ENCODE measurements around the gene HNF1A. TPM values are rescaled to one million over a fixed set of nuclear protein-coding genes. Genes with fewer than 3 reads are reported as not detected.

Gene HNF1A
- total RNA-seq, 1 donor from 2014 or later: not detected

GRCh38 chr12:120993496-120993895 lies 15.2 kb downstream of the HNF1A start:
- no peaks in the 10 kb centered on the region for H3K9me3 Mint-ChIP-seq (ENCODE audit: unreplicated experiment)
- no peak overlapping the region for H3K4me3 Mint-ChIP-seq (ENCODE audit: unreplicated experiment)
- peaks cover 33% of the 10 kb centered on the region for H3K27me3 Mint-ChIP-seq (ENCODE audit: unreplicated experiment)
- H3K36me3 Mint-ChIP-seq (ENCODE audit: unreplicated experiment): no peaks in the 10 kb centered on the region
- no peak for DNase-seq (ENCODE audit: extremely low spot score, unreplicated experiment)
- no peak overlapping the region for H3K27ac Mint-ChIP-seq (ENCODE audit: unreplicated experiment)
- H3K4me1 Mint-ChIP-seq (ENCODE audit: unreplicated experiment): no peaks in the 10 kb centered on the region
- no peak for TF ChIP-seq CTCF (IDR thresholded peaks at IDR 0.05)

DNA sequence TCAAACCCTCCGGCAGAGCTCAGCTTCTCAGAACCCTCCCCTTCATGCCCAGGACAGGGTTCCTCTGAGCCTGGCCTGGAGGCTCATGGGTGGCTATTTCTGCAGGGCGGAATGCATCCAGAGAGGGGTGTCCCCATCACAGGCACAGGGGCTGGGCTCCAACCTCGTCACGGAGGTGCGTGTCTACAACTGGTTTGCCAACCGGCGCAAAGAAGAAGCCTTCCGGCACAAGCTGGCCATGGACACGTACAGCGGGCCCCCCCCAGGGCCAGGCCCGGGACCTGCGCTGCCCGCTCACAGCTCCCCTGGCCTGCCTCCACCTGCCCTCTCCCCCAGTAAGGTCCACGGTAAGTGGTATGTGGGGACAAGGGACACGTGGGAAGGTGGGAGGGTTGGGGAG lies 15.7 kb downstream of the HNF1A start:
- Mint-ChIP-seq H3K4me1 (ENCODE audit: unreplicated experiment) (no peaks in the 10 kb centered on the region), H3K27ac (ENCODE audit: unreplicated experiment) (no peak overlapping the region), H3K9me3 (ENCODE audit: unreplicated experiment) (no peaks in the 10 kb centered on the region), H3K4me3 (ENCODE audit: unreplicated experiment) (no peak overlapping the region), H3K27me3 (ENCODE audit: unreplicated experiment) (peaks cover 33% of the 10 kb centered on the region), H3K36me3 (ENCODE audit: unreplicated experiment) (no peaks in the 10 kb centered on the region)
- no peak for TF ChIP-seq CTCF (IDR thresholded peaks at IDR 0.05)
- no peak for DNase-seq (ENCODE audit: extremely low spot score, unreplicated experiment)

GRCh38 chr12:120994589-120995337 lies 16.4 kb downstream of the HNF1A start:
- H3K36me3 Mint-ChIP-seq (ENCODE audit: unreplicated experiment): no peaks in the 10 kb centered on the region
- no peak for TF ChIP-seq CTCF (IDR thresholded peaks at IDR 0.05)
- no peak overlapping the region for H3K4me3 Mint-ChIP-seq (ENCODE audit: unreplicated experiment)
- H3K27me3 Mint-ChIP-seq (ENCODE audit: unreplicated experiment): peaks cover 33% of the 10 kb centered on the region
- H3K27ac Mint-ChIP-seq (ENCODE audit: unreplicated experiment): no peak overlapping the region
- peaks cover 1% of the 10 kb centered on the region for H3K4me1 Mint-ChIP-seq (ENCODE audit: unreplicated experiment)
- no peak for DNase-seq (ENCODE audit: extremely low spot score, unreplicated experiment)
- no peaks in the 10 kb centered on the region for H3K9me3 Mint-ChIP-seq (ENCODE audit: unreplicated experiment)

DNA sequence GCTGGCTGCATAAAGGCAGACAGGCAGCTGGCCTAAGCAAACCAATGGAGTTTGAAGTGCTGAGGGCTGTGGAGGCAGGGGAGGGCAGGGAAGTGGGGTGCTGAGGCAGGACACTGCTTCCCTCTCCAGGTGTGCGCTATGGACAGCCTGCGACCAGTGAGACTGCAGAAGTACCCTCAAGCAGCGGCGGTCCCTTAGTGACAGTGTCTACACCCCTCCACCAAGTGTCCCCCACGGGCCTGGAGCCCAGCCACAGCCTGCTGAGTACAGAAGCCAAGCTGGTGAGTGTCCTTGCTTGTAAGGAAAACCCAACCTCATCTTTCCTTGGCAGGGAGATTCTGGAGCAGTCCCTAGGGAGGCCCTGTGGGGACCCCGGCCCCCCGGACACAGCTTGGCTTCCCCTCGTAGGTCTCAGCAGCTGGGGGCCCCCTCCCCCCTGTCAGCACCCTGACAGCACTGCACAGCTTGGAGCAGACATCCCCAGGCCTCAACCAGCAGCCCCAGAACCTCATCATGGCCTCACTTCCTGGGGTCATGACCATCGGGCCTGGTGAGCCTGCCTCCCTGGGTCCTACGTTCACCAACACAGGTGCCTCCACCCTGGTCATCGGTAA lies 17.9 kb downstream of the HNF1A start:
- Mint-ChIP-seq H3K4me1 (ENCODE audit: unreplicated experiment) (peaks cover 1% of the 10 kb centered on the region), H3K27ac (ENCODE audit: unreplicated experiment) (no peak overlapping the region), H3K27me3 (ENCODE audit: unreplicated experiment) (peaks cover 24% of the 10 kb centered on the region), H3K9me3 (ENCODE audit: unreplicated experiment) (no peaks in the 10 kb centered on the region), H3K4me3 (ENCODE audit: unreplicated experiment) (no peak overlapping the region), H3K36me3 (ENCODE audit: unreplicated experiment) (no peaks in the 10 kb centered on the region)
- DNase-seq (ENCODE audit: extremely low spot score, unreplicated experiment): no peak
- no peak for TF ChIP-seq CTCF (IDR thresholded peaks at IDR 0.05)

DNA sequence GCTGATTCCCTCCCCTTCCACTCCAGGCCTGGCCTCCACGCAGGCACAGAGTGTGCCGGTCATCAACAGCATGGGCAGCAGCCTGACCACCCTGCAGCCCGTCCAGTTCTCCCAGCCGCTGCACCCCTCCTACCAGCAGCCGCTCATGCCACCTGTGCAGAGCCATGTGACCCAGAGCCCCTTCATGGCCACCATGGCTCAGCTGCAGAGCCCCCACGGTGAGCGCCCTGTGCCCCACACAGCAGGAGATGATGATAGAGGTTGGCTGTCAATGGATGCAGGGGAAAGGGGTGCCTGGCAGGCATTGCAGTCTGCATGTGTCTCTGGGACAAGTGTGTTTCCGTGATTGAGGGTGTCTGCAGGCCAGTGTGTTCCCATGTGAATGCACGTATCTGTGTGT lies 19.1 kb downstream of the HNF1A start:
- Mint-ChIP-seq H3K36me3 (ENCODE audit: unreplicated experiment) (no peaks in the 10 kb centered on the region), H3K27me3 (ENCODE audit: unreplicated experiment) (peaks cover 18% of the 10 kb centered on the region), H3K9me3 (ENCODE audit: unreplicated experiment) (no peaks in the 10 kb centered on the region), H3K27ac (ENCODE audit: unreplicated experiment) (no peak overlapping the region), H3K4me3 (ENCODE audit: unreplicated experiment) (no peak overlapping the region), H3K4me1 (ENCODE audit: unreplicated experiment) (peaks cover 1% of the 10 kb centered on the region)
- no peak for DNase-seq (ENCODE audit: extremely low spot score, unreplicated experiment)
- no peak for TF ChIP-seq CTCF (IDR thresholded peaks at IDR 0.05)

Data from osteocyte (in vitro differentiated cells).